Measurements from ENCODE around the gene TUT4.

Gene TUT4

GRCh38 chr1:52558941-52559340 is 6.0 kb upstream of the TUT4 start:
- Mint-ChIP-seq H3K4me3 (no peak overlapping the region), H3K36me3 (peaks cover 3% of the 10 kb centered on the region), H3K27ac (no peak overlapping the region), H3K4me1 (peaks cover 8% of the 10 kb centered on the region), H3K9me3 (no peaks in the 10 kb centered on the region), H3K27me3 (no peaks in the 10 kb centered on the region)
- DNase-seq (ENCODE audit: low spot score in 2 of 2) (no peak), ATAC-seq (ENCODE audit: low read depth) (no peak)

- Mint-ChIP-seq H3K36me3 (peaks cover 2% of the 10 kb centered on the region), H3K27me3 (no peaks in the 10 kb centered on the region), H3K4me3 (no peak overlapping the region), H3K4me1 (peaks cover 8% of the 10 kb centered on the region), H3K27ac (no peak overlapping the region), H3K9me3 (no peaks in the 10 kb centered on the region)
- DNase-seq (ENCODE audit: low spot score in 2 of 2) (no peak), ATAC-seq (ENCODE audit: low read depth) (no peak)
Measured at GRCh38 chr1:52556641-52557360, 3.9 kb upstream of the TUT4 start.

DNA sequence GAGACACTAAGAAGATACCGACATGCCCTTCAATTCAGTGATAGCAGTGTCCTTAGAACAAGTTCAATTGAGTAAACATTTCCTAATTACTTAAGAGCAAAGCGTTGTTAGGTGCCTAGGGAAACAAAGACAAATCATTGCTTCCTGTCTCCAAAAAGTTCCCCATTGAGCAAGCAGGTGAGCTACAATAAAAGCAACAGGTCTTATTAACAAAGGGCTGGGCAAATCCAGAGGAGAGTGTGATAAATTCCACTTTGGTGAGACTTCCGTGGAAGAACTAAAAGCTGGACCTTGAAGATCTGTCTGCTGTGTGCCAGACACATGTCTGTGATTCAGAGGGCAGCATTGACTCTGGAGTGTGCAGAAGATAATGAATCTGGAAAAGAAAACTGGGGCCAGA is 1.9 kb upstream of the TUT4 start:
- Mint-ChIP-seq H3K36me3 (peaks cover 2% of the 10 kb centered on the region), H3K27me3 (no peaks in the 10 kb centered on the region), H3K9me3 (no peaks in the 10 kb centered on the region), H3K4me3 (peak overlapping the region; percentile 62), H3K27ac (no peak overlapping the region), H3K4me1 (peaks cover 9% of the 10 kb centered on the region)
- no peak for ATAC-seq (ENCODE audit: low read depth)
- DNase-seq (ENCODE audit: low spot score in 2 of 2) = no peak

DNA sequence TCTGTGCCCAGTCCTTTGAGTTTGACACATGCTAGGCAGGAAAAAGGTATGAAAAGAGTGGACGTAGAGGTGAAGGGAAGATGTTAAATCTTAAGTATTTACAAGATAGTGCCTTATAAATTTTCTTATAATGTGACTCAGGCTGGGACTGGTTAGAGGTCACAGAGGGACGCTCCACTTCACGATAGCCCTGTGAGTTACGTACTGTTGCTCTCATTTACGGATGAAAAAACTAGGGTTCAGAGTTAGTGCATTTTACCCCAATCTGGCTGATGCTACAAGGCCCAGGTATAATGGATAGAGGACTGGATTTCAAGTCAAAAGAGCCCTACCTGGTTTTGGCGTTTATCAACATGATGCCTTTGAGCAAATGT is 1.4 kb upstream of the TUT4 start:
- no peak for DNase-seq (ENCODE audit: low spot score in 2 of 2)
- H3K27me3 Mint-ChIP-seq = no peaks in the 10 kb centered on the region
- peak overlapping the region; percentile 62 for H3K4me3 Mint-ChIP-seq
- no peak for ATAC-seq (ENCODE audit: low read depth)
- no peak overlapping the region for H3K27ac Mint-ChIP-seq
- H3K36me3 Mint-ChIP-seq = peaks cover 2% of the 10 kb centered on the region
- no peaks in the 10 kb centered on the region for H3K9me3 Mint-ChIP-seq
- H3K4me1 Mint-ChIP-seq = peaks cover 11% of the 10 kb centered on the region

DNA sequence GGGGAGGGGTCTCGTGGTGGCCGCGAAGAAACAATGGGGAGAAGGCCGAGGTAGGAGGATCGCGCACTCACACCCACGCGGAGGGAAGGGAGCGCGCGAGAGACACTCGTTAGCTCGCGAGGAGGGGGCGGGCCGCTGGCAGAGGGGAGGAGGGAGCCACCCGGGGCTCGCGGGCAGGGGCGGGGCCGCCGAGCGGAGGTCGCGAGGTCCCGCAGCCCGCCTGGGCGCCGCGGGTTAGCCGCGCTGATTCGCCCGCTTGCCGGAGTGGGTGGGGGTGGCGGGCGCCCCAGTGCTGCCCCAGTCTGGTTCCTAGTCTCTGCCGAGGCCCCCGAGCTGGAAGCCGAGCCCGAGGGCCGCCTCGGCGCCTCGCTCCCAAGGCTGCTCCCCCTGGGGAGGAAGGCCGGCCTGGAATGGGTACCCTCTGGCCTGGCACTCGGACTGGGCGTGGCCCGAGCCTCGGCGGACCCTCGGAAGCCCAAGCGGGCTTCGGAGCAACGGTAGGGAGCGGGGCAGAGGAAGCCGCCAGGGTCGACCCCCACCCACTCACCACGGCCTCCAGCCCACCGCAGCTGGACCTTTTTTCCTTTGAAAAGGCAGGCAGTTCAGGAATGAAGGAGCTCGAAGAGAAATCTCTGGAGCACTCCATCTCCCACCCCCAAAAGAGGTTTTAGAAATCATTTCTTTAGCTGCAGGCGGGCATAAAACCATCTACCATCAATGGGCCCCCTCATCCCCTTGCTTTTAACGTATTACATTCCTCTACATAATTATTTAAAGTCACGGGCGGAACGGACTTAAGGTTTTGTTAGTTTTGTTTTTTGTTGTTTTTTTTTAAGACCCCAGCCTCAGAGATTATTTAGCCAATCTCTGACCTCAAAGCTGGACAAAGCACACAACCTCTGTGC is 722 bp upstream of the TUT4 start:
- Mint-ChIP-seq H3K27ac (no peak overlapping the region), H3K9me3 (no peaks in the 10 kb centered on the region), H3K36me3 (no peaks in the 10 kb centered on the region), H3K4me3 (peak overlapping the region; percentile 62), H3K4me1 (peaks cover 17% of the 10 kb centered on the region), H3K27me3 (no peaks in the 10 kb centered on the region)
- peak; percentile 73 for ATAC-seq (ENCODE audit: low read depth)
- peak; percentile 77 to 83 for DNase-seq (ENCODE audit: low spot score in 2 of 2)

GRCh38 chr1:52552236-52552504 is 722 bp downstream of the TUT4 start:
- ATAC-seq (ENCODE audit: low read depth) (peak; percentile 61), DNase-seq (ENCODE audit: low spot score in 2 of 2) (peak; percentile 62 to 73)
- Mint-ChIP-seq H3K4me1 (peaks cover 23% of the 10 kb centered on the region), H3K27me3 (no peaks in the 10 kb centered on the region), H3K27ac (no peak overlapping the region), H3K36me3 (no peaks in the 10 kb centered on the region), H3K4me3 (no peak overlapping the region), H3K9me3 (no peaks in the 10 kb centered on the region)

DNA sequence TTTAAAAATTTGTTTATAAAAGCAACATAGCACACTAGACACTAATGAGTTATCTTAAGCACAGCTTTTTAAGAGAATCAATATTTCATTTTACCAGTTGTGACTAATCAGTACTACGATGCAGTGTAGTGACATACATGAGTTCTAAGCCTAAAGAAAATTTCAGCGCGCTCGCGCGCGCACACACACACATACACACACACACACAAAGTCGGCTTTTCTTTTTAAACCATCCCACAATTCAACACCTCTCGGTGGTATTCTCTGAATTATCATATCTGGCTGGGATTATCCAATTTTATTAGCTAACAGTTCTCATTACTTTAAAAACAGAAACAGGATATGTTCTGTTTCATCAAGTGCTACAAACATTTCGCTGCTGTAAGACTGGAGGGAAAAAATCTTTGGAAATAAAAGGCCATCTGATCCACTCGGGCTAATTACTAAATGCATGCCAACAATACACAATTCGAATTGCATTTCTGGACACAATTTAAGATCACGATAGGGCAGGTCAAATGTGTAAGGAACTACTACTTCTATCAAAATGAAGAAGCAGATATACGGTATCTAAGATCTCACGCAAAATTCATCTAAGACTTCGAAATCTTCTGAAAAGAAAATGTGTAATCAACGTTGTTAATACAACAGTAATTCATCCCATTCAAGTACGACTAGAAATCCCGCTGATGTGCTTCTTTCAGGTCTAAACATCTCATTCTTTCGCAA is 1.2 kb downstream of the TUT4 start:
- Mint-ChIP-seq H3K4me3 (no peak overlapping the region), H3K9me3 (no peaks in the 10 kb centered on the region), H3K27ac (no peak overlapping the region), H3K4me1 (peaks cover 26% of the 10 kb centered on the region), H3K36me3 (no peaks in the 10 kb centered on the region), H3K27me3 (no peaks in the 10 kb centered on the region)
- ATAC-seq (ENCODE audit: low read depth) = no peak
- no peak for DNase-seq (ENCODE audit: low spot score in 2 of 2)

DNA sequence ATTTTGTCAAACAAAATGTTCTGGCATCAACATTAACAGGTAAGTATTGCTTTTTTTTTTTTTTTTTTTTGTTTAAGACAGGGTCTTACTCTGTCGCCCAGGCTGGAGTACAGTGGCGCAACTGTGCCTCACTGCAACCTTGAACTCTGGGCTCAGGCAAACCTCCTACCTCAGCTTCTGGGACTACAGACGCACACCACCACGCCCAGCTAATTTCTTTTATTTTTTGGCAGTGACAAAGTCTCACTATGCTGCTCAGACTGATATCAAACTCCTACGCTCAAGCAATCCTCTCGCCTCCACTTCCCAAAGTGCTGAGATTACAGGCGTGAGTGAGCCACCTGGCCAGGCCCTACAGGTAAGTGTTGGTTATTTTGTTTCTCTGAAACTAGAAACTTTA is 2.4 kb downstream of the TUT4 start:
- no peak for DNase-seq (ENCODE audit: low spot score in 2 of 2)
- peak overlapping the region; percentile 70 for H3K27ac Mint-ChIP-seq
- peak overlapping the region; percentile 25 for H3K4me3 Mint-ChIP-seq
- H3K27me3 Mint-ChIP-seq = no peaks in the 10 kb centered on the region
- peaks cover 26% of the 10 kb centered on the region for H3K4me1 Mint-ChIP-seq
- peaks cover 5% of the 10 kb centered on the region for H3K36me3 Mint-ChIP-seq
- H3K9me3 Mint-ChIP-seq = no peaks in the 10 kb centered on the region
- ATAC-seq (ENCODE audit: low read depth) = no peak

- Mint-ChIP-seq H3K27me3 (no peaks in the 10 kb centered on the region), H3K9me3 (no peaks in the 10 kb centered on the region), H3K4me1 (peaks cover 20% of the 10 kb centered on the region), H3K4me3 (no peak overlapping the region), H3K36me3 (peaks cover 6% of the 10 kb centered on the region), H3K27ac (peak overlapping the region; percentile 28)
- no peak for ATAC-seq (ENCODE audit: low read depth)
- DNase-seq (ENCODE audit: low spot score in 2 of 2) = no peak
Measured at GRCh38 chr1:52549267-52549666, 3.6 kb downstream of the TUT4 start.

- no peaks in the 10 kb centered on the region for H3K9me3 Mint-ChIP-seq
- H3K27me3 Mint-ChIP-seq = no peaks in the 10 kb centered on the region
- peaks cover 20% of the 10 kb centered on the region for H3K4me1 Mint-ChIP-seq
- DNase-seq (ENCODE audit: low spot score in 2 of 2) (no peak), ATAC-seq (ENCODE audit: low read depth) (no peak)
- H3K27ac Mint-ChIP-seq = no peak overlapping the region
- H3K4me3 Mint-ChIP-seq = no peak overlapping the region
- peaks cover 22% of the 10 kb centered on the region for H3K36me3 Mint-ChIP-seq
Measured at GRCh38 chr1:52546852-52547251, 6.0 kb downstream of the TUT4 start.

DNA sequence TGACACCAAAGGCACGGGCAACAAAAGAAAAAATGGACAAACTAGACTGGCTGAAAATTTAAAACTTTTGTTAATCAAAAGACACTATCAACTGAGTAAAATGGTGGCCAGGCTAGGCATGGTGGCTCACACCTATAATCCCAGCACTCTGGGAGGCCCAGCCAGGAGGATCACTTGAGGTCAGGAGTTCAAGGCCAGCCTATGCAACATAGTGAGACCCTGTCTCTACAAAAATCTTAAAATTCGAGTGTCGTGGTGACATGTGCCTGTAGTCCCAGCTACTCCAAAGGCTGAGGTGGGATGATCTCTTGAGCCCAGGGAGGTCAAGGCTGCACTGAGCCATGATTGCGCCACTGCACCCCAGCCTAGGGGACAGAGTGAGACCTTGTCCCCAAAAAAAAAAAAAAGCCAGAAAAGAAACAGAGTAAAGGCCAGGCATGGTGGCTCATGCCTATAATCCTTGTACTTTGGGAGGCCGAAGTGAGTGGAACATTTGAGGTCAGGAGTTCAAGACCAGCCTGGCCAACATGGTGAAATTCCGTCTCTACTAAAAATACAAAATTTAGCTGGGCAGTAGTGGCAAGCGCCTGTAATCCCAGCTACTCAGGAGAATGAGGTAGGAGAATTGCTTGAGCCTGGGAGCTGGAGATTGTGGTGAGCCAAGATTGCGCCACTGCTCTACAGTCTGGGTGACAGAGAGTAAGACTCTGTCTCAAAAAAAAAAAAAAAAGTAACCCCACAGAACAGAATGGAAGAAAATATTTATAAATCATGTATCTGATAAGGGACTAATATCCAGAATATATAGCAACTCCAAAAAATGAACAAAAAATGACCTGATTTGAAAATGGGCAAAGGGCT is 8.0 kb downstream of the TUT4 start:
- ATAC-seq (ENCODE audit: low read depth) = no peak
- Mint-ChIP-seq H3K4me1 (peaks cover 18% of the 10 kb centered on the region), H3K27me3 (no peaks in the 10 kb centered on the region), H3K9me3 (no peaks in the 10 kb centered on the region), H3K36me3 (peaks cover 29% of the 10 kb centered on the region), H3K27ac (no peak overlapping the region), H3K4me3 (no peak overlapping the region)
- no peak for DNase-seq (ENCODE audit: low spot score in 2 of 2)

DNA sequence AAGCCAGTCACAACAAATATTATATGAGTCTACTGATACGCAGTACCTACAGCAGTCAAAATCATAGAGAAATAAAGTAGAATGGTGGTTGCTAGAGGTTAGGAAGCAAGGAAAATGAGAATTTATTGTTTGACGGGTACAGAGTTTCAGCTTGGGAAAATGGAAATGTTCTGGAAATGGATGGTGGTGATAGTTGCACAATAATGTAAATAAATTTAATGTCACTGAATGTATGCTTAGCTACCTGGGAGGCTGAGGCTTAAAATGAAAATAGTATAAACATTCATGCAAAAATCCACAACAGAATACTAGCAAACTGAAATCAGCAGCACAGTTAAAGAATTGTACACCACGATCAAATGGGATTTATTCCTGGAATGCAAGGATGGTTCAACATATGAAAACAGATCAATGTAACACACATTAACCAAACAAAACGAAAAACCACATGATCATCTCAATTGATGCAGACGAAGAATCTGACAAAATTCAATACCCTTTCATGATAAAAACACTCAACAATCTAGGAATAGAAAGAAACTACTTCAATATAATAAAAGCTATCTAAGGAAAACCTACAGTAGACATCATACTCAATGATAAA is 10.7 kb downstream of the TUT4 start:
- H3K36me3 Mint-ChIP-seq = peaks cover 38% of the 10 kb centered on the region
- ATAC-seq (ENCODE audit: low read depth) (no peak), DNase-seq (ENCODE audit: low spot score in 2 of 2) (no peak)
- H3K4me1 Mint-ChIP-seq = peaks cover 16% of the 10 kb centered on the region
- no peaks in the 10 kb centered on the region for H3K27me3 Mint-ChIP-seq
- H3K27ac Mint-ChIP-seq = no peak overlapping the region
- no peaks in the 10 kb centered on the region for H3K9me3 Mint-ChIP-seq
- no peak overlapping the region for H3K4me3 Mint-ChIP-seq

DNA sequence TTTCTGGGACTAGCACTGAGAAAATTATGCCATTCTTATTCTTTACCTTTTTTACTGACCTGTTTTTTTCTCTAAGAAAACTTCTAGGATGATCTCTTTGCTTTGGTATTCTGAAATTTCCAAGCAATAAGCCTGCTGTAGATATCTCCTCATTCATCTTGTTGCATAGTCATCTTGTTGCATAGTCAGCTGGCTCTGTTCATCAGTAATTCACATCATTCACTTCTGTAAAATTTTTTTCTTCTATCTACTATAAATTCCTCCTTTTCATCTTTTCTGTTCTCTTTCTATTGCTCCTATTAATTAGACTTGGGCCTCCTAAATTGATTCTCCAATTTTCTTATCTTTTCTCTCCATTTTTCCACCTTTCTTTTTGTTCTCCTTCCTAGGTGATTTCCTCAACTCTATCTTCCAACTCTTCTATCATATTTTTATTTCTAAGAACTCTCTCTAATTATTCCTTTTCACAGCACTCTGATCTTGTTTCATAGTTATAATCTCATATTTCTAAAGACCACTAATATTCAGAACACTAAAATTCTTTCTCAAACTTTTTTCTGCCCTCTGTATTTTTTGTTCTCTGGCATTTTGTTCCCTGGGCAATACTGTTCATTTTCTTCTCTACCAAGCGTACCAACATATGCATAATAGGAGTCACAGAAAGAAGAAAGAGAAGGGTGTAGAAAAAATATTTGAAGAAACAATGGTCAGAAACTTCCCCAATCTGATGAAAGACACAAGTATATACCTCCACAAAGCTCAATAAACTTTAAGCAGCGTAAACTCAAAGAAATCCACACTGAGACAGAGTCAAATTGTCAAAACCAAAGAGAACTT is 17.7 kb downstream of the TUT4 start:
- ATAC-seq (ENCODE audit: low read depth) = no peak
- peaks cover 39% of the 10 kb centered on the region for H3K4me1 Mint-ChIP-seq
- peaks cover 28% of the 10 kb centered on the region for H3K36me3 Mint-ChIP-seq
- no peaks in the 10 kb centered on the region for H3K27me3 Mint-ChIP-seq
- H3K9me3 Mint-ChIP-seq = peaks cover 5% of the 10 kb centered on the region
- H3K4me3 Mint-ChIP-seq = no peak overlapping the region
- no peak overlapping the region for H3K27ac Mint-ChIP-seq
- no peak for DNase-seq (ENCODE audit: low spot score in 2 of 2)
